Sciatic nerve (tissue), 2 donors: ENCODE results near the gene BBLN. TPM values are rescaled to one million over a fixed set of nuclear protein-coding genes. Genes with fewer than 3 reads are reported as not detected.
"Not testable (repeated sequence)": the region's sequence is repeated elsewhere in the genome, so short reads cannot be mapped to it uniquely, and the experiment has no call there.

ENCODE experiments used
- ATAC-seq: fragments of 200-7000 bp; cut with Tn5 transposase; one replicate; pipeline ENCODE4 v1.9.1; 2020; ENCODE audit warnings: mild to moderate bottlenecking, moderate library complexity
- DNase-seq: peaks from one replicate; pipeline ENCODE4 v3.0.0-alpha.2; 2020; ENCODE audit warnings: low spot score
- intact Hi-C: fragments of 100-400 bp; cut with DNase I; formaldehyde crosslinking; loops from one replicate; pipeline ENCODE4 v1.14.2; 2022
- total RNA-seq: library from RNA; stranded (reverse); fragmentation: NEBNext Ultra II Directional; extraction: Animal tissue kit (Norgen Biotek cat#: 25700); gene quantifications from one replicate; pipeline ENCODE4 v1.2.1, GENCODE V29; 2021
- donor health status: DM: no; HTN: no; CAD: no.
- donor health status: DM: no; HTN: no; CAD: no.

The BBLN gene
- total RNA-seq, 1 donor from 2014 or later: 42.1 TPM

- no peak for DNase-seq
- intact Hi-C loops: no loop called here
- ATAC-seq: no peak
These were observed 18.9 kb downstream of the BBLN start for GRCh38 chr9:128178806-128179431.

- no peak for DNase-seq
- ATAC-seq: no peak
- intact Hi-C loops: no loop called here
These were observed 19.9 kb downstream of the BBLN start for GRCh38 chr9:128180001-128180400.

- intact Hi-C loops: no loop called here
- ATAC-seq (peak; percentile 12), DNase-seq (no peak)
These were observed 20.4 kb downstream of the BBLN start for GRCh38 chr9:128180447-128180846.

DNA sequence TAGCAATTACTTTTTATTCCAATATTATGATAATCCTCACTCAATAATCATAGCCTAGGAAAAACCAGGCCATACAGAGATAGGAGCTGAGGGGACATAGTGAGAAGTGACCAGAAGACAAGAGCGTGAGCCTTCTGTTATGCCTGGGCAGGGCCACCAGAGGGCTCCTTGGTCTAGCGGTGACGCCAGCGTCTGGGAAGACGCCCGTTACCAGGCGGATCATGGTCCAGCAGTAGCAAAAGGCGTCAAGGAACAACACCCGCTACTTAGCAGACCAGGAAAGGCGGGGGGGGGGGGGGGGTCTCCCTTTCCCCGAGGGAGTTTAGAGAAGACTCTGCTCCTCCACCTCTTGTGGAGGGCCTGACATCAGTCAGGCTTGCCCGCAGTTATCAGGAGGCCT lies 21.4 kb downstream of the BBLN start:
- intact Hi-C loops, DNase-seq, ATAC-seq: not testable (repeated sequence)

DNA sequence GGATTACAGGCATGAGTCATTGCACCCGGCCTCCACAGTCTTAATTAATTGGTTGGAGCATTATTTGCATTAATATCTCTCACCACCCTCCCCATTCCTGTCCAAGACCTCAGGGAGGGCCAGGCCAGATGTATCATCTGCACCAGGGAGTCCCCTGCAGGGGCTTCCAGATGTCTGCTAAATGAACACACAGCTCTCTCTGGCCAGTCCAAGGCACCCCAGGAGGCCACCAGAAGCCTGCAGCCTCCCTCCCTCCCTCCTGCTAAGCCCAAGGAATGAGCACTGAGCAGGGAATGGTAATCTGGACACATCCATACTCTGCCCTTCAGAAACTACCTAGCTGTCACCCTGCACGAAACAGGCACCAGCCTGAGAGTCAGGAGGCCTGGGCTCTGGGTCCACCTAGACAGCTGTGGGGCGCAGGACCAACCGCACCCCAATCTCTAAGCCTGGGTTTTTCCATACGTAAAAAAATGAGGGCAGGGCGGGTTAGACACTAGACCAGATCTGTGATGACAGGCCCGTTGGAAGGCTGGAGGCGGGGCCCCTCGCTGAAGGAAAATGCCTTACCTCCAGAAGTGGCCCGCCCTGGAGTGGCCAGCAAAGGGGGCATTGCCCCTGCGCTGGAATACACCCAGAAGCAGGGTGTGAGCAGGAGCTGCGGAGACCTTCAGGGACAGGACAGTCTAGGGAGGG lies 23.0 kb downstream of the BBLN start:
- intact Hi-C loops: no loop called here
- ATAC-seq: no peak
- DNase-seq: no peak

DNA sequence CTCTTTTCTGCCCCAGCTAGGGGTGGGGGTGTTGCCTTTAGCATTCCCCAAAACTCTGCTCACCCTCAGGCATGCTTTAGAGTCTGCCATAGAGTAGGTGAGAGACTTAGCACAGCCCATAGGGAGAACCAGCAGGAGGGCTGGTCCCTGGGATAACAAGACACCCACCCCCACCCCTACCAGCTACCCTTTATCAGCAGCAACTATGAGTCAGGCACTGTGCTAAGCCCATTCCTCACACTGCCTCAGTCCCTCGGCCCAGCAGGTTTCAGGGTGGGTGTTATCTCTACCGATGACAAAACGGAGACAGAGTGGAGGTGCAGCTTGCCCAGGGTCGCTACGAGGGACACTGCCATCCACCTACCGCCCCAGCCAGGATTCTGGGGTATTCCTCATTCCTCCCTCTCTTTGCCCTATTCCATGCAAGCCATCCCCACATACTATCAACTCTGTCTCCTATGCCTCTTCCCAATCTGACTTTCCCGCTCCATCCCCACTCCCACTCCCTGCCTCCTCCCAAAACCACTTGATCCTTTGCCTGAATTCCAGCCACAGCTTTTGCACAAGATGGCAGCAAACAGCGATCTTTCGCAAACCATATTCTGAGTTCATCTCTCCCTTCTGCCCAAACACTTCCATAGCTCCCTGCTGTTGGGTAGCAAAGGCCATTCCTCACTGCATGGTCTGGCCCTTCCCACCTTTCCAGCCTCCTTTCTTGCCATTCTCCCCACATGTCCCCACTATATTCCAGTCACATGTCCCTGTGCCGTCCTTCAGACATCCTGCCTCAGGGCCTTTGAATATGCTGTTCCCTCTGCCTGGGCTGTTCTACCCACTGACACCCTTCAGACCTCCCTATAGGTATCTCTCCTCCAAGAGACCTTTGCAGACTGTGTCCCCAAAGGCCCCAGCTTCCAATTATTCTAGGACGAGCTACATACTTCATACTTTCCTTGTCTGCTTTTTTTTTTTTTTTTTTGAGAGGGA lies 26.2 kb downstream of the BBLN start:
- no peak for ATAC-seq
- intact Hi-C loops: no loop called here

GRCh38 chr9:128187361-128187760 lies 27.3 kb downstream of the BBLN start:
- intact Hi-C loops: no loop called here
- no peak for ATAC-seq
- no peak for DNase-seq

More for the DNA sequence above, 26.2 kb downstream of the BBLN start:
- no peak for DNase-seq

DNA sequence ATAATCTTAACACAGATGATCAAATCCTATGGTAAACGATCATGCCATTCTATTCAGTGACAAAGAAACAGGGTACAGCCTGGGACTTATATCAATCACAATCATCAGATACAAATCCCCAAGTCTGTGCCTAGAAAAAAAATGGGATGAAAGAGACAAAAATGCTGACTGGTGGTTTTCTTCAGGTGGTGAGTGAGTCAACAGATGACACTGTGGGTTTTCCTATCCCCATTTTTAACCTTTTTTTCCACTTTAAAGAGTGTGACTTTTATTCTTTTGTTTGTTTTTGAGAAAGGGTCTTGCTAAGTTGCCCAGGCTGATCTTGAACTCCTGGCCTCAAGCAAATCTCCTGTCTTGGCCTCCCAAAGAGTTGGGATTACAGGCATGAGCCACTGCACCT lies 28.1 kb downstream of the BBLN start:
- intact Hi-C loops: no loop called here
- DNase-seq (no peak), ATAC-seq (no peak)

GRCh38 chr9:128190013-128190412 lies 29.9 kb downstream of the BBLN start:
- intact Hi-C loops: no loop called here
- no peak for ATAC-seq
- DNase-seq: no peak

DNA sequence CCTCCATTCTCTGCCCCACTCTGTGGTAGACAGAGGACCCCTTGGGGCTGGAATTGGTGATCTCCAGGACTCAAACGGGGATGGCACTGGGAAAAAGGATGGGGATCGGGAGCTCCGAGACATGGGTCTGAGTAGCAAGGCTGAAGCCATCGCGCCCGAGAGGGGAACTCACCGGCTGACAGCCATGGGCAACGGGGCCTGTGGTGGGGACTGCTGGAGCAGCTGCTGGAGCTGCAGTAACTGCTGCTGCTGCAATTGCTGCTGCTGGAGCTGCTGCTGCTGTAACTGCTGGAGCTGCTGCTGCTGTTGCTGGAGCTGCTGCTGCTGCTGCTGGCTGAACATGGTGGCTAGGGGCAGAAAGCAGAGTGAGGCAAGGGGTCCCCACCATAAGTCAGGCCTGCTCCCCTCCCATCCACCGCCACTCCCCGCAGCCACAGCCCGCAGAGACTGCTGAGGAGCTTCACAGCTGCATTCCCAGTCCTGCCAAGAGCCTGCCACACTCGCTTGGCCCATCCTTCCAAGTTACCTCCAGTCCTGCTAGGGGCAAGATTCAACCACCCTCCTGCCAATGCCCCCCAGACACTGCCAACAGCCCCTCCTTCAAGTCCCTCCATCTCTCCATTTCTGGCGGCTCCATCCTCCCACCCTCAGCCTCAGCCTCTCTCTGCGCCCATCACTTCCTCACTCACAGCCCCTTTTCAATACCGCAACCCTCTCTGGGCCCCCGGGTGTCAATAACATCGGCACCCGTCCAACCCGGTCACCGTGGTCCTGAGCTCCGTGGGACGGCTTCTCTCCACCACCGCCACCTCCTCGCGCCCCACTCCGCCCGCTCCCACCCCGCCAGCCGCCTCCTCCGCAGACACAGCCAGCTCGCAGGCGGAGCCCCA lies 30.7 kb downstream of the BBLN start:
- DNase-seq: no peak
- ATAC-seq: peak; percentile 1
- intact Hi-C loops: no loop called here

- ATAC-seq (peak; percentile 90), DNase-seq (peak; percentile 88)
- intact Hi-C loops: no loop called here
These were observed 31.5 kb downstream of the BBLN start, which contains the start of gene CIZ1 for GRCh38 chr9:128191406-128192046. Gene CIZ1 (minus strand): TSS chr9:128191572. CDS start chr9:128190857, 715 bp downstream.

- DNase-seq: peak; percentile 92
- intact Hi-C loops: no loop called here
- ATAC-seq: peak; percentile 75
These were observed 32.7 kb downstream of the BBLN start for GRCh38 chr9:128192601-128193371.

DNA sequence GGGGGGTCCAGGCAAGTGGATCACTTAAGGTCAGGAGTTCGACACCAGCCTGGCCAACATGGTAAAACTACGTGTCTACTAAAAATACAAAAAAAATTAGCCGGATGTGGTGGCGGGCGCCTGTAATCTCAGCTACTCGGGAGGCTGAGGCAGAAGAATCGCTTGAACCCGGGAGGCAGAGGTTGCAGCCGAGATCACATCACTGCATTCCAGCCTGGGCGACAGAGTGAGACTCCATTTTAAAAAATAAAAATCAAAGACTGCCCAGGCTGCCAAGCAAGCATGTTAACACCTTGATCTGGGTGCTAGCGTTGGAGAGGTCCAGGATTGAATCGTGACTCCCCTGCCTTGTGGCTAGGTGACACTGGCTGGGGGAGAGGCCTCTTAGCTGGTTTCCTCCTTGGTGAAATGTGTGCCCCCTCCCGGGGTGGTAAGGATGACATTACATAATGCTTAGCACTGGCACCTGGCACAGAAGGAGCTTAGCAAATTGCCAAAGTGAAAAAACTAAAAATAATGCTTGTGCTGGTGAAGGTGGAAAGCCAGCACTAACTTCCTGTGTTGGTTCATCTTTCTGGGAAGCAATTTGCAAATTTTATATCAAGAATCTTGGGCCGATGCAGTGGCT lies 33.5 kb downstream of the BBLN start:
- no peak for DNase-seq
- intact Hi-C loops: no loop called here
- ATAC-seq: no peak

DNA sequence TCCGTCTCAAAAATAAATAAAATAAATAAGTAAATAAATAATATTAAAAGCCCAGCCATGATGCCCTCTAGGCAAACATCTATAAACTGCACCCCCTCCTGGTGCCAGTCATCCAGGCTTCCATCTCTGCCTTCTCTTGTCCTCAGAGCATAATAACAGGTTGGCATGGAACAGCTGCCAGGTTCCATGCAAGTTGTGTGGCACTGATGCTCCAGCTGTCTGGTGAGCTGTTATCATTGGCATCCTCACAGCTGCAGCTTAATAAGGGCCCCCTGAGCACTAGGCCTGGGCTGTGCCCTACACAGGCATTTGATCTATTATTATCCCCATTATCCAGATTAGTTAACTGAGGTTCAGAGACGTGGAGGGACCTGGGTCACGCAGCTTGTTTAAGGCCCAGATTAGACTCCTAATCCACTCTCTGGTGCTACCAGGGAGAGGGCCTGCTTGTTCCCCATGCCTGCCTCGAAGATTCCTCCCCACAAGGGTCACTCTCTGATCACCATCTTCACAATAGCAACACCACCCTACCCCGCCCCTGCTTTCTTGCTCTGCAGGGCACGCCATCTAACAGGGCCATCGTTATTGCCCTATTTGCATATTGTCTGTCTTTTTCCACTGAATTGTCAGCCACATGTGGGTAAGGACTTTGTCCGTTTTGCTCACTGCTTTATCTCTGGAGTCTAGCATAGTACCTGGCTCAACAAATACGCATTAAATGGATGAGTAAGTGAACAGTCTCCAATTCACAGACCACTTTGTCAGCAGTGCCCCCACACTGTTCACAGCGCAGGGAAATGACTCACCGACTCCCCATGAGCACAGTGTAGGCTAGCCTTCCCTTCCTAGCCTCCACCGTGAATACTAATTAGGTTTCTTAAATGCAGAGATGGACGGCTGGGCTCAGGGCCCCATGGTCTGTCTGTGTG lies 41.6 kb downstream of the BBLN start:
- ATAC-seq (no peak), DNase-seq (no peak)
- intact Hi-C loops: no loop called here

GRCh38 chr9:128202648-128203023 lies 42.6 kb downstream of the BBLN start:
- intact Hi-C loops: no loop called here
- ATAC-seq: no peak
- no peak for DNase-seq
